ENCODE data around the gene CCDC142. TPM values are rescaled to one million over a fixed set of nuclear protein-coding genes. Genes with fewer than 3 reads are reported as not detected.

The CCDC142 gene
- total and polyA plus RNA-seq, 2 of the 8 experiments (the other 6 are each of a cell fraction or from before 2014, with no cell fraction given): 6.0 to 10.7 TPM

- TF ChIP-seq USF2 (IDR thresholded peaks at IDR 0.05; ENCODE audit: low read length) (no peak), KDM1A (IDR thresholded peaks at IDR 0.05; ENCODE audit: borderline replicate concordance, low read length) (no peak), SIX5 (IDR thresholded peaks at IDR 0.05; ENCODE audit: low read depth, low read length) (no peak), SIRT6 (IDR thresholded peaks at IDR 0.05; ENCODE audit: low read length) (no peak), BACH1 (IDR thresholded peaks at IDR 0.05; ENCODE audit: low read length) (no peak)
These were observed 39.7 kb upstream of the CCDC142 start (continued) for GRCh38 chr2:74522516-74522915.

Measured in H1 (cell line).